RWPE2 (cell line): ENCODE results near the gene PPP2R2B.

Source experiments
- ATAC-seq: fragments of 200-7000 bp; cut with Tn5 transposase; 3 replicates; pipeline ENCODE4 v1.9.1; 2021; ENCODE audit warnings: low read depth
- DNase-seq: peaks from one replicate; pipeline ENCODE4 v3.0.0-alpha.2; 2020; ENCODE audit warnings: low spot score
- H3K27ac ChIP-seq: fragments of 450-650 bp; 2 replicates; pipeline ENCODE4 v1.5.1; 2017; ENCODE audit warnings: mild to moderate bottlenecking; ENCODE audit not compliant: poor library complexity, severe bottlenecking
- H3K27me3 ChIP-seq: fragments of 250-450 bp; sonication (Bioruptor Pico); 2 replicates; pipeline ENCODE4 v1.5.1; 2021; ENCODE audit warnings: mild to moderate bottlenecking, moderate library complexity; ENCODE audit not compliant: insufficient read depth, poor library complexity, severe bottlenecking
- H3K36me3 ChIP-seq: fragments of 250-450 bp; sonication (Bioruptor Pico); 2 replicates; pipeline ENCODE4 v1.5.1; 2020; ENCODE audit warnings: low read depth, mild to moderate bottlenecking, moderate library complexity
- H3K4me1 ChIP-seq: fragments of 250-450 bp; sonication (Bioruptor Pico); 2 replicates; pipeline ENCODE4 v1.5.1; 2021; ENCODE audit warnings: mild to moderate bottlenecking, moderate library complexity; ENCODE audit not compliant: insufficient read depth, poor library complexity, severe bottlenecking
- H3K4me3 ChIP-seq: fragments of 250-450 bp; sonication (Bioruptor Pico); 2 replicates; pipeline ENCODE4 v1.5.1; 2021; ENCODE audit warnings: mild to moderate bottlenecking, moderate library complexity; ENCODE audit not compliant: severe bottlenecking
- H3K9me3 ChIP-seq: fragments of 250-450 bp; sonication (Bioruptor Pico); 2 replicates; pipeline ENCODE4 v1.5.1; 2021; ENCODE audit warnings: mild to moderate bottlenecking, moderate library complexity; ENCODE audit not compliant: severe bottlenecking
- TF ChIP-seq, protein P1 (sequence below): fragments of 450-650 bp; IDR thresholded peaks from one replicate; pipeline ENCODE4 v1.5.1; 2017; ENCODE audit warnings: mild to moderate bottlenecking, moderate library complexity; ENCODE audit not compliant: poor library complexity, severe bottlenecking

Gene PPP2R2B

DNA sequence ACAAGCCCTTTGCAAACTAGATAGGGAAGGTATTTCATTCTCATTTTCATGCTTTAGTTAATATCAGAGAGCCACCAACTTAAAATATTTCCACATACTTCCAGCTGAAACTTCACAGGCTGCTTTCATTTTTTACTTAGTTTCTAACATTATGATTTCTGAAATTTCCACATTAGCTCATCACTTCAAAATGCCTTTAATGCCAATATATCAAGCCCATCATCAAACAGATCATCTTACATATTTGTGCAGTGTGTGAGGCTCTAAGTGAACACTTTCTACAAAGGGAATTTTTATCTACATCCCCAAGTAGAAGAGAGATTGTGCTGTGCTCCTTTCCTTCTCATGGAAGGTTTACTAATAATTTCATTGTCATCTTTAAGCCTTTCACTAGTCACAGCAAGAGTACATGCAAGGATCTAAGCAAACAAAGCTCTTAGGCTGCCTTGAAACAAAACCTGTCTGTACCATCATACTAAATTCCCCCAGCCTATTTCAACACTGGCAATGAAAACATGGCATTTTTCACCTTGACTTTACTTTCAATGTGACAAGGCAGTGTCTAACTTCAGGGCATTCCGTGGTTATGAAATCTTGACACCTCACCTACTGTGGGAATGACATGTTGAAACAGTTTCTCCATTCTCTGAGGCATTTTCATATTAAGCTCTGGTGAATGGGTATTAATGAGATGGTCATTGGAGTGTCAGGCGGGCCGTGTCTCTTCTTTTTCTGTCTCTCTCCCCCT lies 45.4 kb downstream of the PPP2R2B start:
- Histone ChIP-seq H3K4me1 (peaks cover 3% of the 10 kb centered on the region), H3K36me3 (no peaks in the 10 kb centered on the region), H3K27me3 (no peaks in the 10 kb centered on the region), H3K9me3 (no peaks in the 10 kb centered on the region), H3K4me3 (no peak overlapping the region), H3K27ac (no peak overlapping the region)
- ATAC-seq = peak; percentile 35; the same call in 2 of the 3 replicates
- no peak for DNase-seq
- TF ChIP-seq, protein P1, sequence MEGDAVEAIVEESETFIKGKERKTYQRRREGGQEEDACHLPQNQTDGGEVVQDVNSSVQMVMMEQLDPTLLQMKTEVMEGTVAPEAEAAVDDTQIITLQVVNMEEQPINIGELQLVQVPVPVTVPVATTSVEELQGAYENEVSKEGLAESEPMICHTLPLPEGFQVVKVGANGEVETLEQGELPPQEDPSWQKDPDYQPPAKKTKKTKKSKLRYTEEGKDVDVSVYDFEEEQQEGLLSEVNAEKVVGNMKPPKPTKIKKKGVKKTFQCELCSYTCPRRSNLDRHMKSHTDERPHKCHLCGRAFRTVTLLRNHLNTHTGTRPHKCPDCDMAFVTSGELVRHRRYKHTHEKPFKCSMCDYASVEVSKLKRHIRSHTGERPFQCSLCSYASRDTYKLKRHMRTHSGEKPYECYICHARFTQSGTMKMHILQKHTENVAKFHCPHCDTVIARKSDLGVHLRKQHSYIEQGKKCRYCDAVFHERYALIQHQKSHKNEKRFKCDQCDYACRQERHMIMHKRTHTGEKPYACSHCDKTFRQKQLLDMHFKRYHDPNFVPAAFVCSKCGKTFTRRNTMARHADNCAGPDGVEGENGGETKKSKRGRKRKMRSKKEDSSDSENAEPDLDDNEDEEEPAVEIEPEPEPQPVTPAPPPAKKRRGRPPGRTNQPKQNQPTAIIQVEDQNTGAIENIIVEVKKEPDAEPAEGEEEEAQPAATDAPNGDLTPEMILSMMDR = no peak

DNA sequence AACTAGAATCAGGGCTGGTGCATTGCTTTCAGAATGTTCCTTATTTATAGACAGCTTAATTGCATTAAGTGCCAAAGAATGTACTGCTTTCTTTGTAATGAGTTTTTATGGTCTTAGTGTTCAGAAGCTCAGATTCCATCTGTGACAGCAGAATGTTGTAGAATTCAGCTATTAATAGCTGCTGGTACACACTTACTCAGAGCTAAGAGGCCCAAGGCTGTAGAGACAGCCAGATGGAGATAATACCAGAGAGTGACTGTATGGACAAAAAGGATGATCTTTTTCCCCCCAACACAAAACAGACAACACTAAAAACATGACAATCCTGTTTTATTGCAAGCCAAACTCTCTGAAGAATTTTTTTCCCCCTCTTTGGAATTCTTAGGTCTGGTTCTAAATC lies 50.2 kb downstream of the PPP2R2B start:
- no peak for DNase-seq
- Histone ChIP-seq H3K27ac (no peak overlapping the region), H3K4me3 (no peak overlapping the region), H3K36me3 (no peaks in the 10 kb centered on the region), H3K4me1 (peaks cover 3% of the 10 kb centered on the region), H3K9me3 (no peaks in the 10 kb centered on the region), H3K27me3 (no peaks in the 10 kb centered on the region)
- ATAC-seq = no peak
- TF ChIP-seq, protein P1 = no peak

DNA sequence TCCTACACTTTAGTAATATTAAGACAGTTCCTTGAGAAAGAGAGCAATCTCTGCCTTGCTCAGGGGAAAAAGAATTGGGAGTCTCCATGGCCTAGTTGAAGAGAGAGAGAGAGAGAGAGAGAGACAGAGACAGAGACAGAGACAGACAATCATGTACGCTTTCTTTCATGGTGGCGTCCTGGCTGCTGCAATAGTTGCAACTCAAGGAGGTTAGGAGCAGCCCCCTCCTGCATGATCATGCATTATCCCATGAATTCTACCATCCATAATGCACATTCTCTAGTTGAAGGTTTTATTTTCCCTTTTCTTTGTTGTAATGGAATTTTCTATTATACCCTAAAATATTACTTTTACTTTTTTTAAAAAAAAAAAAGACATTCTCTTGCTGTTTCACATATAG lies 50.7 kb downstream of the PPP2R2B start:
- no peak for DNase-seq
- H3K27ac ChIP-seq = no peak overlapping the region

DNA sequence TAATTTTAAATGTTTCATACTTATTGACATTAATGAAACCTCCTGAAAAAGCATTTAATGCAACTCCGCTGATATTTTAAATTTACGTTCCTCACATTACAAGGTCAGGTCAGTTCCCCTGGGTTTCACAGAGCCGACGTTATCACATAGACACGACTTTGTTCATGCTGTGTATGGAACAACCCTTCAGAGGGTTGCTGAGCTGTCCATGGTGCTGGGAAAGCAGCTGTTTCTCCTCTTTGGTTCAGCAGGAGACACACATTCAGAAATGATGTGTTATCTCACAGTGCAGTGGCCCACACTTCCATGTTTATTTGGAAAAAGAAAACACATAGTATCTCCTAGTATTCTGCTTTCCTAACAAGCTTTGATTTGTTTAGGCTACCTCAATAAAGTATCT lies 53.5 kb downstream of the PPP2R2B start:
- H3K27me3 ChIP-seq = no peaks in the 10 kb centered on the region
- TF ChIP-seq, protein P1 = no peak
- H3K27ac ChIP-seq = no peak overlapping the region
- DNase-seq (no peak), ATAC-seq (peak; percentile 67)
- no peaks in the 10 kb centered on the region for H3K4me1 ChIP-seq
- no peak overlapping the region for H3K4me3 ChIP-seq
- no peaks in the 10 kb centered on the region for H3K36me3 ChIP-seq
- no peaks in the 10 kb centered on the region for H3K9me3 ChIP-seq

More for the DNA sequence above, 50.7 kb downstream of the PPP2R2B start:
- Histone ChIP-seq H3K27me3 (no peaks in the 10 kb centered on the region), H3K9me3 (no peaks in the 10 kb centered on the region), H3K4me1 (no peaks in the 10 kb centered on the region), H3K4me3 (no peak overlapping the region), H3K36me3 (no peaks in the 10 kb centered on the region)
- TF ChIP-seq, protein P1 = no peak
- ATAC-seq = no peak

DNA sequence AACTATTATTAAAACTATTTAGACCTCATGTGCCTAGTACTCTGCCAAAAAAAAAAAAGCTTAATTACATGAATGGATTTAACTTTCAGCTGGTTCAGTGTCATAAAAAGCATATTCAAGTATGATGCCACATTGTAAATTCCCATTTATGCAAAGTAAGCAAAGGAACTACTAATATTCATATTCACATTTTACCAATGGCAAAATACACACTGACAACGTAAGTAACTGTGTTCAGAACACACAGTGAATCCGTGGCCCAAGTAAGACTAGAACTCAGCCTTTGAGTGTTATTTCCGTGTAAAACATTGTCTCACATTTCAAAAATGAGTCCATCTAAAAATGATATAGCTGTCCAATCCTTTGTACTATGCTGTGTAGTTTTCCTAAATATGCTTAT lies 56.8 kb downstream of the PPP2R2B start:
- no peak overlapping the region for H3K27ac ChIP-seq

More for the DNA sequence above, 56.8 kb downstream of the PPP2R2B start:
- H3K4me1 ChIP-seq = no peaks in the 10 kb centered on the region
- no peaks in the 10 kb centered on the region for H3K36me3 ChIP-seq
- TF ChIP-seq, protein P1 = no peak
- ATAC-seq = no peak
- no peak for DNase-seq
- no peak overlapping the region for H3K4me3 ChIP-seq
- no peaks in the 10 kb centered on the region for H3K27me3 ChIP-seq
- H3K9me3 ChIP-seq = no peaks in the 10 kb centered on the region
